HG02943 (cell line): ENCODE measurements around the gene ACSL5.
"Not testable (repeated sequence)": the region's sequence is repeated elsewhere in the genome, so short reads cannot be mapped to it uniquely, and the experiment has no call there.

Source experiments
- ATAC-seq: cut with Tn5 transposase; IDR thresholded peaks from one replicate; pipeline ENCODE4 v1.9.1; 2021; ENCODE audit warnings: mild to moderate bottlenecking, low read depth, moderate library complexity; ENCODE audit not compliant: unreplicated experiment

The ACSL5 gene

GRCh38 chr10:112456533-112456932 lies 82.6 kb downstream of the ACSL5 start:
- no peak for ATAC-seq

GRCh38 chr10:112460366-112460765 lies 86.5 kb downstream of the ACSL5 start:
- no peak for ATAC-seq

- ATAC-seq: no peak
These were observed 87.3 kb downstream of the ACSL5 start for GRCh38 chr10:112461029-112461887.

GRCh38 chr10:112464074-112464473 lies 90.2 kb downstream of the ACSL5 start:
- ATAC-seq: not testable (repeated sequence)

- no peak for ATAC-seq
These were observed 91.5 kb downstream of the ACSL5 start for GRCh38 chr10:112465299-112465883.

GRCh38 chr10:112466802-112467201 lies 92.9 kb downstream of the ACSL5 start:
- no peak for ATAC-seq

GRCh38 chr10:112467541-112468075 lies 93.7 kb downstream of the ACSL5 start:
- no peak for ATAC-seq

- ATAC-seq: no peak
These were observed 98.1 kb downstream of the ACSL5 start for GRCh38 chr10:112471878-112472487.

- ATAC-seq: no peak
These were observed 101.8 kb downstream of the ACSL5 start for GRCh38 chr10:112475575-112476218.
